Lower leg skin (tissue), 3 donors: ENCODE results near the gene CACNB4.

Experiments used
- POLR2A ChIP-seq, 2 donors: fragments of 450-650 bp; IDR thresholded peaks; one replicate each; pipeline ENCODE4 v1.6.1; 2016 to 2017; ENCODE audit warnings: antibody characterized with exemption in 2 of 2, mild to moderate bottlenecking in 1 of 2, moderate library complexity in 1 of 2
- TF ChIP-seq, protein P1 (sequence below), 3 donors: fragments of 450-650 bp; IDR thresholded peaks; one replicate each; pipeline ENCODE4 v1.5.1; 2016; ENCODE audit warnings: antibody characterized with exemption in 3 of 3, mild to moderate bottlenecking in 3 of 3, moderate library complexity in 2 of 3

- TF ChIP-seq, protein P1, sequence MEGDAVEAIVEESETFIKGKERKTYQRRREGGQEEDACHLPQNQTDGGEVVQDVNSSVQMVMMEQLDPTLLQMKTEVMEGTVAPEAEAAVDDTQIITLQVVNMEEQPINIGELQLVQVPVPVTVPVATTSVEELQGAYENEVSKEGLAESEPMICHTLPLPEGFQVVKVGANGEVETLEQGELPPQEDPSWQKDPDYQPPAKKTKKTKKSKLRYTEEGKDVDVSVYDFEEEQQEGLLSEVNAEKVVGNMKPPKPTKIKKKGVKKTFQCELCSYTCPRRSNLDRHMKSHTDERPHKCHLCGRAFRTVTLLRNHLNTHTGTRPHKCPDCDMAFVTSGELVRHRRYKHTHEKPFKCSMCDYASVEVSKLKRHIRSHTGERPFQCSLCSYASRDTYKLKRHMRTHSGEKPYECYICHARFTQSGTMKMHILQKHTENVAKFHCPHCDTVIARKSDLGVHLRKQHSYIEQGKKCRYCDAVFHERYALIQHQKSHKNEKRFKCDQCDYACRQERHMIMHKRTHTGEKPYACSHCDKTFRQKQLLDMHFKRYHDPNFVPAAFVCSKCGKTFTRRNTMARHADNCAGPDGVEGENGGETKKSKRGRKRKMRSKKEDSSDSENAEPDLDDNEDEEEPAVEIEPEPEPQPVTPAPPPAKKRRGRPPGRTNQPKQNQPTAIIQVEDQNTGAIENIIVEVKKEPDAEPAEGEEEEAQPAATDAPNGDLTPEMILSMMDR (IDR thresholded peaks at IDR 0.05), result no peak
- TF ChIP-seq POLR2A (IDR thresholded peaks at IDR 0.05), result no peak
Measured at GRCh38 chr2:151810489-151810888, 288.4 kb downstream of the CACNB4 start.
